SK-N-SH (cell line): ENCODE results near the gene SHE. TPM values are rescaled to one million over a fixed set of nuclear protein-coding genes. Genes with fewer than 3 reads are reported as not detected.

ENCODE experiments used
- CTCF ChIA-PET: fragments of 300-600, 350-600 bp; formaldehyde crosslinking; extraction: SDS; loops from one replicate; lab custom pipeline; 2021; lab: Yijun Ruan, JAX
- POLR2A ChIA-PET: fragments of 350-600 bp; sonication (Branson Sonifier 250); formaldehyde crosslinking; extraction: SDS; loops from one replicate; lab custom pipeline; 2020; ENCODE audit warnings: antibody characterized with exemption, inconsistent platforms; lab: Yijun Ruan, JAX
- DNase-seq: peaks from one replicate; pipeline ENCODE4 v3.0.0; 2012
- H2AFZ ChIP-seq: fragments of 200-600 bp; sonication (generic); 2 replicates; pipeline ENCODE4 v1.8.1; 2016; ENCODE audit warnings: antibody characterized with exemption, mild to moderate bottlenecking, low read depth
- H3F3A ChIP-seq: fragments of 200-600 bp; sonication (generic); replicated peaks from 2 replicates; pipeline ENCODE3; 2016; ENCODE audit warnings: antibody characterized with exemption, mild to moderate bottlenecking; ENCODE audit not compliant: insufficient read depth
- H3K27ac ChIP-seq, 2 experiments: fragments of 200-500 bp in 1 of 2; fragments of 200-600 bp in 1 of 2; sonication (Bioruptor generic) in 1 of 2; sonication (generic), shearing (Covaris generic) in 1 of 2; 2 replicates each; pipeline versions ENCODE4 v1.5.1 to v1.6.1; 2014 to 2016; ENCODE audit warnings: low read depth in 2 of 2, inconsistent platforms in 1 of 2, low read length in 1 of 2, mild to moderate bottlenecking in 1 of 2, mixed read lengths in 1 of 2
- H3K27me3 ChIP-seq: fragments of 200-600 bp; sonication (generic), shearing (Covaris generic); 2 replicates; pipeline ENCODE4 v1.6.1; 2016; ENCODE audit warnings: mixed run types; ENCODE audit not compliant: insufficient read depth
- H3K36me3 ChIP-seq, 2 experiments: fragments of 200-500 bp in 1 of 2; fragments of 200-600 bp in 1 of 2; sonication (Bioruptor generic) in 1 of 2; sonication (generic) in 1 of 2; replicated peaks in 1 of 2; 2 replicates each; pipeline versions ENCODE3 to v1.5.1; 2014 to 2016; ENCODE audit warnings: low read length in 1 of 2, mild to moderate bottlenecking in 1 of 2; ENCODE audit not compliant: insufficient read depth in 2 of 2, control insufficient read depth in 1 of 2
- H3K4me1 ChIP-seq, 2 experiments: fragments of 200-500 bp in 1 of 2; fragments of 200-600 bp in 1 of 2; sonication (Bioruptor generic) in 1 of 2; sonication (generic), shearing (Covaris generic) in 1 of 2; 2 replicates each; pipeline versions ENCODE4 v1.5.1 to v1.6.1; 2014 to 2016; ENCODE audit warnings: low read depth in 1 of 2, low read length in 1 of 2, mixed run types in 1 of 2; ENCODE audit not compliant: insufficient read depth in 2 of 2, control insufficient read depth in 1 of 2
- H3K4me2 ChIP-seq: fragments of 200-600 bp; sonication (generic), shearing (Covaris generic); 2 replicates; pipeline ENCODE4 v1.6.1; 2017; ENCODE audit warnings: mixed run types
- H3K4me3 ChIP-seq, 2 experiments: fragments of 200-500 bp in 1 of 2; fragments of 200-600 bp in 1 of 2; sonication (Bioruptor generic) in 1 of 2; sonication (generic), shearing (Covaris generic) in 1 of 2; 2 replicates each; pipeline versions ENCODE4 v1.5.1 to v1.8.1; 2014 to 2016; ENCODE audit warnings: low read depth in 2 of 2, inconsistent platforms in 1 of 2, low read length in 1 of 2, mild to moderate bottlenecking in 1 of 2, mixed read lengths in 1 of 2, moderate library complexity in 1 of 2
- H3K79me2 ChIP-seq: fragments of 200-600 bp; sonication (generic); 2 replicates; pipeline ENCODE4 v1.8.1; 2017; ENCODE audit warnings: mild to moderate bottlenecking; ENCODE audit not compliant: insufficient read depth
- H3K9ac ChIP-seq: fragments of 200-600 bp; sonication (generic); 2 replicates; pipeline ENCODE4 v1.6.1; 2017; ENCODE audit warnings: mixed run types
- H3K9me2 ChIP-seq: fragments of 200-600 bp; sonication (generic); 2 replicates; pipeline ENCODE4 v1.6.1; 2017; ENCODE audit warnings: mixed run types
- H3K9me3 ChIP-seq: fragments of 200-600 bp; sonication (generic); 2 replicates; pipeline ENCODE4 v1.6.1; 2017; ENCODE audit warnings: mixed run types, mild to moderate bottlenecking, moderate library complexity
- H4K20me1 ChIP-seq: fragments of 200-600 bp; sonication (generic); 2 replicates; pipeline ENCODE4 v1.6.1; 2017; ENCODE audit warnings: mild to moderate bottlenecking, mixed run types; ENCODE audit not compliant: insufficient read depth
- CHD2 ChIP-seq: fragments of 150-350 bp; IDR thresholded peaks from 2 replicates; pipeline ENCODE4 v1.6.1; 2018; ENCODE audit warnings: low read length; ENCODE audit not compliant: partially characterized antibody
- FOSL2 ChIP-seq: IDR thresholded peaks from 2 replicates; pipeline ENCODE4 v1.4.0; 2012; ENCODE audit warnings: low read depth, mild to moderate bottlenecking, moderate library complexity, borderline replicate concordance
- FOXJ3 ChIP-seq: sonication (generic); formaldehyde crosslinking; IDR thresholded peaks from 2 replicates; pipeline ENCODE4 v1.5.1; 2020; ENCODE audit warnings: mild to moderate bottlenecking, missing genetic modification reagents
- FOXM1 ChIP-seq: IDR thresholded peaks from 2 replicates; pipeline ENCODE4 v1.4.0; 2012; ENCODE audit warnings: low read depth, mild to moderate bottlenecking
- GABPA ChIP-seq: IDR thresholded peaks from 2 replicates; pipeline ENCODE4 v1.4.0; 2012; ENCODE audit warnings: low read depth, mild to moderate bottlenecking
- NFIC ChIP-seq: IDR thresholded peaks from 2 replicates; pipeline ENCODE4 v1.4.0; 2012; ENCODE audit warnings: borderline replicate concordance
- POLR2AphosphoS5 ChIP-seq: IDR thresholded peaks from 2 replicates; pipeline ENCODE4 v1.6.1; 2012; ENCODE audit warnings: low read depth, low read length
- RCOR1 ChIP-seq: fragments of 150-350 bp; IDR thresholded peaks from 2 replicates; pipeline ENCODE4 v1.6.1; 2017; ENCODE audit warnings: antibody characterized with exemption, low read length
- RFX5 ChIP-seq: IDR thresholded peaks from 2 replicates; pipeline ENCODE4 v1.6.1; 2012; ENCODE audit warnings: mild to moderate bottlenecking, improper control_type of control experiment, low read length
- SIN3A ChIP-seq: IDR thresholded peaks from 2 replicates; pipeline ENCODE4 v1.6.1; 2012; ENCODE audit warnings: low read depth, mild to moderate bottlenecking, low read length, moderate library complexity, borderline replicate concordance
- SMC3 ChIP-seq: IDR thresholded peaks from 2 replicates; pipeline ENCODE4 v1.6.1; 2012; ENCODE audit warnings: low read depth, low read length, improper control_type of control experiment
- TAF1 ChIP-seq: IDR thresholded peaks from 2 replicates; pipeline ENCODE4 v1.6.1; 2012; ENCODE audit warnings: low read depth, mild to moderate bottlenecking, low read length, moderate library complexity, borderline replicate concordance
- TCF12 ChIP-seq: IDR thresholded peaks from 2 replicates; pipeline ENCODE4 v1.4.0; 2012
- USF1 ChIP-seq: IDR thresholded peaks from 2 replicates; pipeline ENCODE4 v1.4.0; 2012; ENCODE audit warnings: low read depth, borderline replicate concordance
- WGBS: methylation state at CpG from one replicate; pipeline ENCODE4 v1.1.6; 2017; ENCODE audit warnings: low lambda C conversion rate; 5-methylcytosine and 5-hydroxymethylcytosine counted together
- polyA plus RNA-seq, 3 experiments: library from polyadenylated mRNA; depleted of rRNA; stranded (reverse); fragments of >200 nt; gene quantifications; 2 replicates each; pipeline ENCODE4 v1.2.3, GENCODE V29; 2012
- TF ChIP-seq, protein P1 (sequence below): IDR thresholded peaks from 2 replicates; pipeline ENCODE4 v1.6.1; 2012; ENCODE audit warnings: mild to moderate bottlenecking, low read depth, low read length, moderate library complexity
- TF ChIP-seq, protein P2 (sequence below): IDR thresholded peaks from 2 replicates; pipeline ENCODE4 v1.4.0; 2012; ENCODE audit warnings: low read depth
- TF ChIP-seq, protein P3 (sequence below): IDR thresholded peaks from 2 replicates; pipeline ENCODE4; 2012
- TF ChIP-seq, protein P4 (sequence below): fragments of 200-600 bp; sonication (generic); IDR thresholded peaks from 2 replicates; pipeline ENCODE4 v1.6.1; 2017; ENCODE audit warnings: antibody characterized with exemption, mild to moderate bottlenecking, moderate library complexity
- TF ChIP-seq, protein P5 (sequence below): fragments of 150-350 bp; IDR thresholded peaks from 2 replicates; pipeline ENCODE4 v1.6.1; 2017; ENCODE audit warnings: antibody characterized with exemption, low read length, low read depth, borderline replicate concordance

The SHE gene
- polyA plus RNA-seq, 1 of the 3 experiments (the other 2 are of a cell fraction), result not detected

- TF ChIP-seq, protein P1, sequence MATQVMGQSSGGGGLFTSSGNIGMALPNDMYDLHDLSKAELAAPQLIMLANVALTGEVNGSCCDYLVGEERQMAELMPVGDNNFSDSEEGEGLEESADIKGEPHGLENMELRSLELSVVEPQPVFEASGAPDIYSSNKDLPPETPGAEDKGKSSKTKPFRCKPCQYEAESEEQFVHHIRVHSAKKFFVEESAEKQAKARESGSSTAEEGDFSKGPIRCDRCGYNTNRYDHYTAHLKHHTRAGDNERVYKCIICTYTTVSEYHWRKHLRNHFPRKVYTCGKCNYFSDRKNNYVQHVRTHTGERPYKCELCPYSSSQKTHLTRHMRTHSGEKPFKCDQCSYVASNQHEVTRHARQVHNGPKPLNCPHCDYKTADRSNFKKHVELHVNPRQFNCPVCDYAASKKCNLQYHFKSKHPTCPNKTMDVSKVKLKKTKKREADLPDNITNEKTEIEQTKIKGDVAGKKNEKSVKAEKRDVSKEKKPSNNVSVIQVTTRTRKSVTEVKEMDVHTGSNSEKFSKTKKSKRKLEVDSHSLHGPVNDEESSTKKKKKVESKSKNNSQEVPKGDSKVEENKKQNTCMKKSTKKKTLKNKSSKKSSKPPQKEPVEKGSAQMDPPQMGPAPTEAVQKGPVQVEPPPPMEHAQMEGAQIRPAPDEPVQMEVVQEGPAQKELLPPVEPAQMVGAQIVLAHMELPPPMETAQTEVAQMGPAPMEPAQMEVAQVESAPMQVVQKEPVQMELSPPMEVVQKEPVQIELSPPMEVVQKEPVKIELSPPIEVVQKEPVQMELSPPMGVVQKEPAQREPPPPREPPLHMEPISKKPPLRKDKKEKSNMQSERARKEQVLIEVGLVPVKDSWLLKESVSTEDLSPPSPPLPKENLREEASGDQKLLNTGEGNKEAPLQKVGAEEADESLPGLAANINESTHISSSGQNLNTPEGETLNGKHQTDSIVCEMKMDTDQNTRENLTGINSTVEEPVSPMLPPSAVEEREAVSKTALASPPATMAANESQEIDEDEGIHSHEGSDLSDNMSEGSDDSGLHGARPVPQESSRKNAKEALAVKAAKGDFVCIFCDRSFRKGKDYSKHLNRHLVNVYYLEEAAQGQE, result no peak
- TF ChIP-seq USF1 (no peak), CHD2 (no peak), POLR2AphosphoS5 (no peak), FOXM1 (no peak), FOSL2 (no peak), NFIC (no peak)
- TF ChIP-seq, protein P2, sequence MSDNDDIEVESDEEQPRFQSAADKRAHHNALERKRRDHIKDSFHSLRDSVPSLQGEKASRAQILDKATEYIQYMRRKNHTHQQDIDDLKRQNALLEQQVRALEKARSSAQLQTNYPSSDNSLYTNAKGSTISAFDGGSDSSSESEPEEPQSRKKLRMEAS, result no peak
- TF ChIP-seq, all 33 proteins: peak for 0
Measured at GRCh38 chr1:154459080-154459479, 43.1 kb downstream of the SHE start (continued).

- H3K4me3 ChIP-seq, result no peak overlapping the region
- no peaks in the 10 kb centered on the region for H3K79me2 ChIP-seq
- CTCF ChIA-PET, result no interaction called here
- no peak for TF ChIP-seq TCF12
- TF ChIP-seq, protein P3, sequence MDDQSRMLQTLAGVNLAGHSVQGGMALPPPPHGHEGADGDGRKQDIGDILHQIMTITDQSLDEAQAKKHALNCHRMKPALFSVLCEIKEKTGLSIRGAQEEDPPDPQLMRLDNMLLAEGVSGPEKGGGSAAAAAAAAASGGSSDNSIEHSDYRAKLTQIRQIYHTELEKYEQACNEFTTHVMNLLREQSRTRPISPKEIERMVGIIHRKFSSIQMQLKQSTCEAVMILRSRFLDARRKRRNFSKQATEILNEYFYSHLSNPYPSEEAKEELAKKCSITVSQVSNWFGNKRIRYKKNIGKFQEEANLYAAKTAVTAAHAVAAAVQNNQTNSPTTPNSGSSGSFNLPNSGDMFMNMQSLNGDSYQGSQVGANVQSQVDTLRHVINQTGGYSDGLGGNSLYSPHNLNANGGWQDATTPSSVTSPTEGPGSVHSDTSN, result no peak
- no peak for TF ChIP-seq SIN3A
- TF ChIP-seq, protein P1, result no peak
- TF ChIP-seq, protein P2, result no peak
- TF ChIP-seq TAF1, result no peak
- no peak for TF ChIP-seq SMC3
- TF ChIP-seq, protein P4, sequence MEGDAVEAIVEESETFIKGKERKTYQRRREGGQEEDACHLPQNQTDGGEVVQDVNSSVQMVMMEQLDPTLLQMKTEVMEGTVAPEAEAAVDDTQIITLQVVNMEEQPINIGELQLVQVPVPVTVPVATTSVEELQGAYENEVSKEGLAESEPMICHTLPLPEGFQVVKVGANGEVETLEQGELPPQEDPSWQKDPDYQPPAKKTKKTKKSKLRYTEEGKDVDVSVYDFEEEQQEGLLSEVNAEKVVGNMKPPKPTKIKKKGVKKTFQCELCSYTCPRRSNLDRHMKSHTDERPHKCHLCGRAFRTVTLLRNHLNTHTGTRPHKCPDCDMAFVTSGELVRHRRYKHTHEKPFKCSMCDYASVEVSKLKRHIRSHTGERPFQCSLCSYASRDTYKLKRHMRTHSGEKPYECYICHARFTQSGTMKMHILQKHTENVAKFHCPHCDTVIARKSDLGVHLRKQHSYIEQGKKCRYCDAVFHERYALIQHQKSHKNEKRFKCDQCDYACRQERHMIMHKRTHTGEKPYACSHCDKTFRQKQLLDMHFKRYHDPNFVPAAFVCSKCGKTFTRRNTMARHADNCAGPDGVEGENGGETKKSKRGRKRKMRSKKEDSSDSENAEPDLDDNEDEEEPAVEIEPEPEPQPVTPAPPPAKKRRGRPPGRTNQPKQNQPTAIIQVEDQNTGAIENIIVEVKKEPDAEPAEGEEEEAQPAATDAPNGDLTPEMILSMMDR, result no peak
- no peak for TF ChIP-seq RCOR1
- no peak for TF ChIP-seq RFX5
- TF ChIP-seq FOXJ3 (CRISPR knock-in tag), result no peak
- TF ChIP-seq, protein P5, sequence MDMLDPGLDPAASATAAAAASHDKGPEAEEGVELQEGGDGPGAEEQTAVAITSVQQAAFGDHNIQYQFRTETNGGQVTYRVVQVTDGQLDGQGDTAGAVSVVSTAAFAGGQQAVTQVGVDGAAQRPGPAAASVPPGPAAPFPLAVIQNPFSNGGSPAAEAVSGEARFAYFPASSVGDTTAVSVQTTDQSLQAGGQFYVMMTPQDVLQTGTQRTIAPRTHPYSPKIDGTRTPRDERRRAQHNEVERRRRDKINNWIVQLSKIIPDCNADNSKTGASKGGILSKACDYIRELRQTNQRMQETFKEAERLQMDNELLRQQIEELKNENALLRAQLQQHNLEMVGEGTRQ, result no peak
- TF ChIP-seq GABPA, result no peak
- TF ChIP-seq FOSL2, result no peak
Measured at GRCh38 chr1:154456631-154457030, 45.6 kb downstream of the SHE start.

More at GRCh38 chr1:154456631-154457030, 45.6 kb downstream of the SHE start:
- H3K9me3 ChIP-seq, result no peaks in the 10 kb centered on the region
- 88% methylated on average over 6 of the region's 6 CpGs for WGBS
- no peak overlapping the region for H2AFZ ChIP-seq
- H4K20me1 ChIP-seq, result no peaks in the 10 kb centered on the region
- no peak overlapping the region for H3K27ac ChIP-seq
- H3K36me3 ChIP-seq, result no peaks in the 10 kb centered on the region
- peaks cover 2 to 6% of the 10 kb centered on the region in 2 experiments; a peak in 1 of 4 replicates for H3K4me1 ChIP-seq
- POLR2A ChIA-PET, result no interaction called here
- no peaks in the 10 kb centered on the region for H3K27me3 ChIP-seq
- no peak for DNase-seq
- H3K4me2 ChIP-seq, result no peak overlapping the region
- no peak overlapping the region for H3K9ac ChIP-seq
- H3F3A ChIP-seq, result peaks cover 4% of the 10 kb centered on the region
- H3K9me2 ChIP-seq, result no peaks in the 10 kb centered on the region
